GM12873 (cell line): ENCODE data around the gene QRICH2.

Experiments used
- CTCF ChIP-seq: IDR thresholded peaks from 2 replicates; pipeline ENCODE4 v1.5.1; 2012; ENCODE audit warnings: low read depth, mild to moderate bottlenecking, moderate library complexity, low read length, control low read depth; ENCODE audit not compliant: insufficient read depth; ENCODE audit errors: missing control alignments

QRICH2 gene

DNA sequence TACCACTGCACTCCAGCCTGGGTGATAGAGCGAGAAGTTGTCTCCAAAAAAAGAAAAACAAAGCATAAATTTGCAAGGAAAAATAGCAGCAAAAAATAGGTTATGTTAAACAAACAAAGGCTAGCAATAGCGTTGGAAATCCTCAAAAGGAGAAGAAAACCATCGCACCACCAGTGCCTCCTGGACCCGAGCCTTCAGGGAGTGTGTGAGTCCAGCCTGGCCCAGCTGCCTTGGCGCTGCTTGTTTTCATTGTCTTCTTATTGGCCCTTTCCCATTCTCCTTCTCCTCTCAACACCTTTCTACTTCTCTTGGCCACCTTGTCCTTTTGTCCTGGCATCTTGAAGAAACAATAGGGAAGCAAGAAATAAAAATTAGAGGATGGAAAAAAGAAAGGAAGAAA is 47.4 kb downstream of the QRICH2 start:
- TF ChIP-seq CTCF: no peak

GRCh38 chr17:76260220-76260619 is 47.9 kb downstream of the QRICH2 start:
- no peak for TF ChIP-seq CTCF

DNA sequence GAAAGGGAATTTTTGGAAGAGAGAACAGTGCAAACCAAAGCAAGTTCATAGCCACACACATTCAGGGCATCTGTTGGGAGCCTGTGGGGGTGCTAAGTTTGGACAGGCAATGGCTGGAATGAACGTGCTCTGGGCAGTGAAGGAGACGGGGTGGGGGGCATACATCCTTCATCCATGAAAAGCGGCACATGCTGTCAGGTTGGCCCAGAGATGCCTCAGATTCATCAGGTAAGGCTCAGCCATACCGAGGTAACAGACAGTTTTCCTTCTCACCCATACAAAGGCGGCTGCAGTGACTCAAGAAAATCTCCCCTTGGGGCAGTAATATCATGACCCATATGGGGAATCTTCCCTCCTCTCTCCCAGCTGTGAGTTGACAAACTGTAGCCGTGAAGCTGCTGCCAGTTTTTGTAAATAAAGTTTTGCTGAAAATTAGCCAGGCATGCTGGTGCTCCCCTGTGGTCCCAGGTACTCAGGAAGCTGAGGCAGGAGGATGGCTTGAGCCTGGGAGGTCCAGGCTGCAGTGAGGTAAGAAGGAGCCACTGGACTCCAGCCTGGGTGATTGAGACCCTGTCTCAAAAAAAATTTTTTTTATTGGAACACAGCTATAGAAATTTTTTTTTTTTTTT is 52.2 kb downstream of the QRICH2 start:
- no peak for TF ChIP-seq CTCF

- TF ChIP-seq CTCF: no peak
These were observed 53.8 kb downstream of the QRICH2 start for GRCh38 chr17:76254275-76254674.

- TF ChIP-seq CTCF: no peak
These were observed 54.2 kb downstream of the QRICH2 start for GRCh38 chr17:76253841-76254240.

GRCh38 chr17:76252040-76252954 is 55.8 kb downstream of the QRICH2 start:
- no peak for TF ChIP-seq CTCF

- no peak for TF ChIP-seq CTCF
These were observed 56.5 kb downstream of the QRICH2 start for GRCh38 chr17:76251478-76252039.
